Activated CD4-positive, alpha-beta T cell treated with anti-CD3 and anti-CD28 coated beads, Interleukin-2, amount 50 U/mL, for 4 hours (primary cell): ENCODE data around the gene LILRB5.
"Not testable (repeated sequence)": the region's sequence is repeated elsewhere in the genome, so short reads cannot be mapped to it uniquely, and the experiment has no call there.

Experiments used
- DNase-seq, 2 experiments: peaks; one replicate each; pipeline ENCODE4 v3.0.0-alpha.2; 2020

LILRB5 gene

GRCh38 chr19:54209811-54210494 lies 47.1 kb downstream of the LILRB5 start:
- no peak for DNase-seq

- DNase-seq: no peak
These were observed 47.8 kb downstream of the LILRB5 start for GRCh38 chr19:54209058-54209810.

- no peak for DNase-seq
These were observed 48.4 kb downstream of the LILRB5 start for GRCh38 chr19:54208784-54209057.

- DNase-seq: peak in 1 of 2 experiments; percentile 25
These were observed 48.9 kb downstream of the LILRB5 start for GRCh38 chr19:54207983-54208783.

- no peak for DNase-seq
These were observed 49.4 kb downstream of the LILRB5 start for GRCh38 chr19:54207676-54207982.

GRCh38 chr19:54207193-54207592 lies 49.9 kb downstream of the LILRB5 start:
- not testable (repeated sequence) for DNase-seq

GRCh38 chr19:54206831-54207177 lies 50.3 kb downstream of the LILRB5 start:
- DNase-seq: no peak

- DNase-seq: no peak
These were observed 50.8 kb downstream of the LILRB5 start for GRCh38 chr19:54206030-54206830.

- no peak for DNase-seq
These were observed 52.2 kb downstream of the LILRB5 start for GRCh38 chr19:54204767-54205468.

GRCh38 chr19:54203151-54203611 lies 53.9 kb downstream of the LILRB5 start:
- DNase-seq: no peak

GRCh38 chr19:54201980-54202379 lies 55.1 kb downstream of the LILRB5 start:
- DNase-seq: no peak

- no peak for DNase-seq
These were observed 55.8 kb downstream of the LILRB5 start for GRCh38 chr19:54201172-54201701.
